GM10266 (cell line): ENCODE data around the gene GMPS.

Experiments used
- DNase-seq: peaks from one replicate; pipeline ENCODE4 v3.0.0; 2012; ENCODE audit errors: extremely low spot score
- CTCF ChIP-seq: IDR thresholded peaks from 2 replicates; pipeline ENCODE4 v1.5.1; 2012; ENCODE audit warnings: mild to moderate bottlenecking, low read depth; ENCODE audit not compliant: control insufficient read depth, insufficient read depth; ENCODE audit errors: missing control alignments

GMPS gene

GRCh38 chr3:155919728-155920127, 49.3 kb downstream of the GMPS start:
- no peak for DNase-seq
- TF ChIP-seq CTCF, result no peak

GRCh38 chr3:155921486-155921885, 51.0 kb downstream of the GMPS start:
- no peak for TF ChIP-seq CTCF
- DNase-seq, result no peak

- no peak for DNase-seq
- no peak for TF ChIP-seq CTCF
Measured at GRCh38 chr3:155934230-155934629, 63.8 kb downstream of the GMPS start.

GRCh38 chr3:155938409-155938808, 68.0 kb downstream of the GMPS start:
- DNase-seq, result no peak
- TF ChIP-seq CTCF, result no peak

GRCh38 chr3:155941354-155941753, 70.9 kb downstream of the GMPS start:
- no peak for TF ChIP-seq CTCF
- no peak for DNase-seq

- TF ChIP-seq CTCF, result no peak
- DNase-seq, result no peak
Measured at GRCh38 chr3:155944081-155944480, 73.6 kb downstream of the GMPS start.

- no peak for DNase-seq
- TF ChIP-seq CTCF, result no peak
Measured at GRCh38 chr3:155946178-155946577, 75.7 kb downstream of the GMPS start.
